ENCODE results near the gene FAM219A. TPM values are rescaled to one million over a fixed set of nuclear protein-coding genes. Genes with fewer than 3 reads are reported as not detected.
"Not testable (repeated sequence)": the region's sequence is repeated elsewhere in the genome, so short reads cannot be mapped to it uniquely, and the experiment has no call there.

FAM219A gene
- total RNA-seq, 1 donor from 2014 or later, result 9.2 TPM

GRCh38 chr9:34442770-34443169 lies 15.6 kb downstream of the FAM219A start:
- no peak for DNase-seq

- peak; percentile 26 for DNase-seq
Observed at GRCh38 chr9:34440017-34440416, 18.4 kb downstream of the FAM219A start.

- not testable (repeated sequence) for DNase-seq
Observed at GRCh38 chr9:34438465-34438864, 19.9 kb downstream of the FAM219A start.

- not testable (repeated sequence) for DNase-seq
Observed at GRCh38 chr9:34437926-34438307, 20.5 kb downstream of the FAM219A start.

GRCh38 chr9:34437006-34437925 lies 21.1 kb downstream of the FAM219A start:
- DNase-seq, result peak; percentile 95

GRCh38 chr9:34431667-34432066 lies 26.7 kb downstream of the FAM219A start:
- DNase-seq, result no peak

- peak; percentile 88 for DNase-seq
Observed at GRCh38 chr9:34430843-34431437, 27.4 kb downstream of the FAM219A start.

- peak; percentile 60 for DNase-seq
Observed at GRCh38 chr9:34428325-34428958, 29.9 kb downstream of the FAM219A start.

GRCh38 chr9:34426347-34427074 lies 31.9 kb downstream of the FAM219A start:
- no peak for DNase-seq

- DNase-seq, result peak; percentile 21
Observed at GRCh38 chr9:34419716-34420504, 38.5 kb downstream of the FAM219A start.

- no peak for DNase-seq
Observed at GRCh38 chr9:34417734-34418133, 40.6 kb downstream of the FAM219A start.

GRCh38 chr9:34413231-34413852 lies 45.0 kb downstream of the FAM219A start:
- DNase-seq, result peak; percentile 72

- no peak for DNase-seq
Observed at GRCh38 chr9:34412336-34412735, 46.0 kb downstream of the FAM219A start.

GRCh38 chr9:34409154-34409553 lies 49.2 kb downstream of the FAM219A start:
- DNase-seq, result no peak

GRCh38 chr9:34408173-34408572 lies 50.2 kb downstream of the FAM219A start:
- no peak for DNase-seq

GRCh38 chr9:34406219-34406618 lies 52.2 kb downstream of the FAM219A start:
- DNase-seq, result no peak

- no peak for DNase-seq
Observed at GRCh38 chr9:34405719-34406118, 52.7 kb downstream of the FAM219A start.

- DNase-seq, result peak; percentile 82
Observed at GRCh38 chr9:34403554-34404380, 54.6 kb downstream of the FAM219A start.

GRCh38 chr9:34400686-34401602 lies 57.4 kb downstream of the FAM219A start:
- no peak for DNase-seq

All from dermis blood vessel endothelial cell (primary cell).